ENCODE data around the gene CLIC4.
"Not testable (repeated sequence)": the region's sequence is repeated elsewhere in the genome, so short reads cannot be mapped to it uniquely, and the experiment has no call there.

DNA sequence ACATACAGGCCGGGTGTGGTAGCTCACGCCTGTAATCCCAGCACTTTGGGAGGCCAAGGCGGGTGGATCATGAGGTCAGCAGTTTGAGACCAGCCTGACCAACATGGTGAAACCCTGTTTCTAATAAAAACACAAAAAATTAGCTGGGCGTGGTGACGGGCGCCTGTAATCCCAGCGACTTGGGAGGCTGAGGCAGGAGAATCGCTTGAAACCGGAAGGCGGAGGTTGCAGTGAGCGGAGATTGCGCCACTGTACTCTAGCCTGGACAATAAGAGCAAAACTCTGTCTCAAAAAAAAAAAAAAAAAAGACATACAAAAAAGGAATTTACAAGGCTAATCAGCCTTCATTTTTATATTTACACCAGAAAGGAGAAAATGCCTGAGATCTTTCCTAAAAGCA is 78.2 kb downstream of the CLIC4 start:
- not testable (repeated sequence) for TF ChIP-seq EP300 (IDR thresholded peaks at IDR 0.05)
- TF ChIP-seq, protein P1, sequence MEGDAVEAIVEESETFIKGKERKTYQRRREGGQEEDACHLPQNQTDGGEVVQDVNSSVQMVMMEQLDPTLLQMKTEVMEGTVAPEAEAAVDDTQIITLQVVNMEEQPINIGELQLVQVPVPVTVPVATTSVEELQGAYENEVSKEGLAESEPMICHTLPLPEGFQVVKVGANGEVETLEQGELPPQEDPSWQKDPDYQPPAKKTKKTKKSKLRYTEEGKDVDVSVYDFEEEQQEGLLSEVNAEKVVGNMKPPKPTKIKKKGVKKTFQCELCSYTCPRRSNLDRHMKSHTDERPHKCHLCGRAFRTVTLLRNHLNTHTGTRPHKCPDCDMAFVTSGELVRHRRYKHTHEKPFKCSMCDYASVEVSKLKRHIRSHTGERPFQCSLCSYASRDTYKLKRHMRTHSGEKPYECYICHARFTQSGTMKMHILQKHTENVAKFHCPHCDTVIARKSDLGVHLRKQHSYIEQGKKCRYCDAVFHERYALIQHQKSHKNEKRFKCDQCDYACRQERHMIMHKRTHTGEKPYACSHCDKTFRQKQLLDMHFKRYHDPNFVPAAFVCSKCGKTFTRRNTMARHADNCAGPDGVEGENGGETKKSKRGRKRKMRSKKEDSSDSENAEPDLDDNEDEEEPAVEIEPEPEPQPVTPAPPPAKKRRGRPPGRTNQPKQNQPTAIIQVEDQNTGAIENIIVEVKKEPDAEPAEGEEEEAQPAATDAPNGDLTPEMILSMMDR (IDR thresholded peaks at IDR 0.05), result not testable (repeated sequence)
